ENCODE results near the gene PGD. TPM values are rescaled to one million over a fixed set of nuclear protein-coding genes. Genes with fewer than 3 reads are reported as not detected.

The PGD gene
- total RNA-seq, 1 donor from 2014 or later: 100 TPM

- no peaks in the 10 kb centered on the region for H3K9me3 ChIP-seq
- peaks cover 23% of the 10 kb centered on the region for H3K4me1 ChIP-seq
- H3K27me3 ChIP-seq: no peaks in the 10 kb centered on the region
- no peak for TF ChIP-seq POLR2AphosphoS5 (IDR thresholded peaks at IDR 0.05; ENCODE audit: insufficient read depth in 1 of 2, low read depth in 1 of 2)
- no peak for TF ChIP-seq CTCF (IDR thresholded peaks at IDR 0.05)
- TF ChIP-seq POLR2A (IDR thresholded peaks at IDR 0.05): no peak
- intact Hi-C loops (cut with DNase I): no loop called here
- peak overlapping the region in 1 of 2 donors; percentile 7 for H3K4me3 ChIP-seq
- H3K27ac ChIP-seq: peak overlapping the region; percentile 56
- no peaks in the 10 kb centered on the region for H3K36me3 ChIP-seq
- DNase-seq (ENCODE audit: extremely low spot score in 2 of 2): no peak
Measured at GRCh38 chr1:10386761-10387676, 11.8 kb upstream of the PGD start.

- Histone ChIP-seq H3K27ac (peak overlapping the region; percentile 56), H3K4me1 (peaks cover 23% of the 10 kb centered on the region), H3K4me3 (peak overlapping the region in 1 of 2 donors; percentile 7), H3K36me3 (no peaks in the 10 kb centered on the region), H3K9me3 (no peaks in the 10 kb centered on the region), H3K27me3 (no peaks in the 10 kb centered on the region)
- TF ChIP-seq POLR2AphosphoS5 (IDR thresholded peaks at IDR 0.05; ENCODE audit: insufficient read depth in 1 of 2, low read depth in 1 of 2) (no peak), POLR2A (IDR thresholded peaks at IDR 0.05) (no peak), CTCF (IDR thresholded peaks at IDR 0.05) (no peak)
- intact Hi-C loops (cut with DNase I): no loop called here
- DNase-seq (ENCODE audit: extremely low spot score in 2 of 2): no peak
Measured at GRCh38 chr1:10387677-10388386, 11.0 kb upstream of the PGD start.

GRCh38 chr1:10388387-10388715, 10.5 kb upstream of the PGD start:
- no peaks in the 10 kb centered on the region for H3K27me3 ChIP-seq
- H3K27ac ChIP-seq: peak overlapping the region; percentile 56
- DNase-seq (ENCODE audit: extremely low spot score in 2 of 2): no peak
- no peaks in the 10 kb centered on the region for H3K36me3 ChIP-seq
- no peak for TF ChIP-seq POLR2AphosphoS5 (IDR thresholded peaks at IDR 0.05; ENCODE audit: insufficient read depth in 1 of 2, low read depth in 1 of 2)
- no peak for TF ChIP-seq POLR2A (IDR thresholded peaks at IDR 0.05)
- no peak for TF ChIP-seq CTCF (IDR thresholded peaks at IDR 0.05)
- intact Hi-C loops (cut with DNase I): no loop called here
- no peaks in the 10 kb centered on the region for H3K9me3 ChIP-seq
- H3K4me1 ChIP-seq: peaks cover 23% of the 10 kb centered on the region
- no peak overlapping the region for H3K4me3 ChIP-seq

- no peak for DNase-seq (ENCODE audit: extremely low spot score in 2 of 2)
- no peaks in the 10 kb centered on the region for H3K27me3 ChIP-seq
- H3K4me1 ChIP-seq: peaks cover 23% of the 10 kb centered on the region
- no peak overlapping the region for H3K27ac ChIP-seq
- no peaks in the 10 kb centered on the region for H3K36me3 ChIP-seq
- H3K4me3 ChIP-seq: no peak overlapping the region
- intact Hi-C loops (cut with DNase I): no loop called here
- TF ChIP-seq POLR2AphosphoS5 (IDR thresholded peaks at IDR 0.05; ENCODE audit: insufficient read depth in 1 of 2, low read depth in 1 of 2): no peak
- TF ChIP-seq POLR2A (IDR thresholded peaks at IDR 0.05): no peak
- no peak for TF ChIP-seq CTCF (IDR thresholded peaks at IDR 0.05)
- H3K9me3 ChIP-seq: no peaks in the 10 kb centered on the region
Measured at GRCh38 chr1:10389271-10389973, 9.4 kb upstream of the PGD start.

Measured in vagina (tissue), 2 donors.